SU-DHL-6 (cell line): ENCODE measurements around the gene CHRM1.

Experiments
- EZH2phosphoT487 ChIP-seq: fragments of 200-600 bp; sonication (generic), shearing (Covaris generic); conservative IDR thresholded peaks from 2 replicates; pipeline ENCODE4 v1.6.1; 2018; ENCODE audit warnings: mild to moderate bottlenecking, antibody characterized with exemption, low read length, moderate library complexity, mixed read lengths
- TF ChIP-seq, protein P1 (sequence below): fragments of 200-600 bp; sonication (generic); IDR thresholded peaks from one replicate; pipeline ENCODE4 v1.5.1; 2017; ENCODE audit warnings: antibody characterized with exemption, mild to moderate bottlenecking, low read length, moderate library complexity; ENCODE audit not compliant: insufficient read depth, poor library complexity, severe bottlenecking

DNA sequence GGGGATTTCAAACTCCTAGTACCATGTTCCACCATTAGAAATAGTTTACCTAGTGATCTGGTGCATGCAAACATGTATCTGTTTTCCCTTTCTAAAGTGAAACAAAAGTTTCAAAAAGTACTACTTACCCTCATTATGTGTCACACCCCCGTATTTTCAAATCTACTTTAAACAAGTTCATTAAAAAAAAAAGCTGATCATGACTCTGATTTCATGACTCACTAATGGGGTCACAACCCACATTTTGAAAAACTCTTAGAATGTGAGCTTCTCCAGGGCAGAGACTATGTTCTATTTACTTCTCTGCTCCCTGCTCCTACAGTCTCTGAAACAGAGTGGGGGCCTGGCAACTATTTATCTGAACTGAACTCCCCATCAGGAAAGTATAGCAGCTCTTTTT lies 18.2 kb downstream of the CHRM1 start:
- TF ChIP-seq, protein P1, sequence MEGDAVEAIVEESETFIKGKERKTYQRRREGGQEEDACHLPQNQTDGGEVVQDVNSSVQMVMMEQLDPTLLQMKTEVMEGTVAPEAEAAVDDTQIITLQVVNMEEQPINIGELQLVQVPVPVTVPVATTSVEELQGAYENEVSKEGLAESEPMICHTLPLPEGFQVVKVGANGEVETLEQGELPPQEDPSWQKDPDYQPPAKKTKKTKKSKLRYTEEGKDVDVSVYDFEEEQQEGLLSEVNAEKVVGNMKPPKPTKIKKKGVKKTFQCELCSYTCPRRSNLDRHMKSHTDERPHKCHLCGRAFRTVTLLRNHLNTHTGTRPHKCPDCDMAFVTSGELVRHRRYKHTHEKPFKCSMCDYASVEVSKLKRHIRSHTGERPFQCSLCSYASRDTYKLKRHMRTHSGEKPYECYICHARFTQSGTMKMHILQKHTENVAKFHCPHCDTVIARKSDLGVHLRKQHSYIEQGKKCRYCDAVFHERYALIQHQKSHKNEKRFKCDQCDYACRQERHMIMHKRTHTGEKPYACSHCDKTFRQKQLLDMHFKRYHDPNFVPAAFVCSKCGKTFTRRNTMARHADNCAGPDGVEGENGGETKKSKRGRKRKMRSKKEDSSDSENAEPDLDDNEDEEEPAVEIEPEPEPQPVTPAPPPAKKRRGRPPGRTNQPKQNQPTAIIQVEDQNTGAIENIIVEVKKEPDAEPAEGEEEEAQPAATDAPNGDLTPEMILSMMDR = no peak
- no peak for TF ChIP-seq EZH2phosphoT487
